ENCODE results near the gene NUP93.
"Not testable (repeated sequence)": the region's sequence is repeated elsewhere in the genome, so short reads cannot be mapped to it uniquely, and the experiment has no call there.

The NUP93 gene

DNA sequence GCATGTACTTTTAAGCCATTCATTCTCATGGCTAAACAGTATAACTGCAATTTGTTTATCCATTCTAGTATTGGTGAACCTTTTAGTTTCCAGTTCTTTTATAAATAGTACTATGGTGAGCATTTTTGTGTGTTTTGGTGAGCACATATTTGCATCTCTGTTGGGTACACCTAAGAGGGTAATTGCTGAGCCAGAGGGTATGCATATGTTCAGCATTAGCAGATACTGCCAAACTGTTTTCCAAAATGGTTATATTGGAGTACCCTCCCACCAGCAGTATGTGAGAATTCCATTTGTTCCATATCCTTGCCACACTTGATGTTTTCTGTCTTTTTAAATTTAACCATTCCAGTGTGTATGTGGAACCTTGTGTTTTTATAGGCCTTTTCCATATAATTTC lies 81.0 kb downstream of the NUP93 start:
- in situ Hi-C loops (cut with MboI; ENCODE audit: low sequenced_read_pairs): no loop called here
- peaks cover 12% of the 10 kb centered on the region for H3K36me3 ChIP-seq (replicated peaks)

DNA sequence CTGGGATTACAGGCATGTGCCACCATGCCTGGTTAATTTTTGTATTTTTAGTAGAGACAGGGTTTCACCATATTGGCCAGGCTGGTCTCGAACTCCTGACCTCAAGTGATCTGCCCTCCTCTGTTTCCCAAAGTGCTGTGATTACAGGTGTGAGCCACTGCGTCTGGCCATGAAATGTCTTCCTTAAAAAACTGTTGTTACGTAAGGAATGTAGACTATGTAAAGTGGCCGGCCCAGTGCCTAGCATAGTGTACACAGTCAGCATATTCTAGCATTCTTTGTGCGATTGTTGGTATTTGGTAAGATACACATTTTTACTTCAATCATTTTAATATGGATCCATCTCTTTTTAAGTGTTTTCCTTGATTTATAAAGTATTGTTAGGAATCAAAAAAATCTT lies 81.7 kb downstream of the NUP93 start:
- peaks cover 26% of the 10 kb centered on the region for H3K4me1 ChIP-seq
- H3K27me3 ChIP-seq (ENCODE audit: low read depth); H3K4me3 ChIP-seq; DNase-seq (ENCODE audit: low spot score in 2 of 2); H3K36me3 ChIP-seq (replicated peaks); H3K9me3 ChIP-seq; in situ Hi-C loops (cut with MboI; ENCODE audit: low sequenced_read_pairs): not testable (repeated sequence)

More for the DNA sequence above, 81.0 kb downstream of the NUP93 start:
- no peaks in the 10 kb centered on the region for H3K27me3 ChIP-seq (ENCODE audit: low read depth)
- no peak for DNase-seq (ENCODE audit: low spot score in 2 of 2)
- H3K4me3 ChIP-seq: no peak overlapping the region
- H3K9me3 ChIP-seq: no peaks in the 10 kb centered on the region
- peaks cover 26% of the 10 kb centered on the region for H3K4me1 ChIP-seq

DNA sequence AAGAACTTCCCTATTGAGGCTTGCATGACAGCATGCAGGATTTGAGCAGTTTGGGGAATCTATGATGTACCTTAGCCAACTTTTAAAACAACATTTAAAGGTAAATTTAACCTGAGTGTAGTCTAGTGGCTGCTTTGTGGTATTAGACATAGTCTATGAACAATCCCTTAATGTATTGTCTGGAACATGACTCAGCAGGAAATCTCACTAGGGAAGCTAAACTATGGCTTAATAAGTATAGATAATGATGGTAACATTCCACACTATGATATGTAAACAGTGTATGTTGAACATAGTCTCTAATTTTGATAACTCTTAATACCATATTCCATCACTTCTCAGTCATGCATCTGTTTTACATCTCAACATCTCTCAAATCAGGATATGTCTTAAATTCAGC lies 83.0 kb downstream of the NUP93 start:
- no peaks in the 10 kb centered on the region for H3K36me3 ChIP-seq (replicated peaks)
- H3K4me3 ChIP-seq: no peak overlapping the region
- H3K4me1 ChIP-seq: peaks cover 26% of the 10 kb centered on the region
- H3K9me3 ChIP-seq: no peaks in the 10 kb centered on the region
- in situ Hi-C loops (cut with MboI; ENCODE audit: low sequenced_read_pairs): no loop called here
- no peaks in the 10 kb centered on the region for H3K27me3 ChIP-seq (ENCODE audit: low read depth)
- no peak for DNase-seq (ENCODE audit: low spot score in 2 of 2)

DNA sequence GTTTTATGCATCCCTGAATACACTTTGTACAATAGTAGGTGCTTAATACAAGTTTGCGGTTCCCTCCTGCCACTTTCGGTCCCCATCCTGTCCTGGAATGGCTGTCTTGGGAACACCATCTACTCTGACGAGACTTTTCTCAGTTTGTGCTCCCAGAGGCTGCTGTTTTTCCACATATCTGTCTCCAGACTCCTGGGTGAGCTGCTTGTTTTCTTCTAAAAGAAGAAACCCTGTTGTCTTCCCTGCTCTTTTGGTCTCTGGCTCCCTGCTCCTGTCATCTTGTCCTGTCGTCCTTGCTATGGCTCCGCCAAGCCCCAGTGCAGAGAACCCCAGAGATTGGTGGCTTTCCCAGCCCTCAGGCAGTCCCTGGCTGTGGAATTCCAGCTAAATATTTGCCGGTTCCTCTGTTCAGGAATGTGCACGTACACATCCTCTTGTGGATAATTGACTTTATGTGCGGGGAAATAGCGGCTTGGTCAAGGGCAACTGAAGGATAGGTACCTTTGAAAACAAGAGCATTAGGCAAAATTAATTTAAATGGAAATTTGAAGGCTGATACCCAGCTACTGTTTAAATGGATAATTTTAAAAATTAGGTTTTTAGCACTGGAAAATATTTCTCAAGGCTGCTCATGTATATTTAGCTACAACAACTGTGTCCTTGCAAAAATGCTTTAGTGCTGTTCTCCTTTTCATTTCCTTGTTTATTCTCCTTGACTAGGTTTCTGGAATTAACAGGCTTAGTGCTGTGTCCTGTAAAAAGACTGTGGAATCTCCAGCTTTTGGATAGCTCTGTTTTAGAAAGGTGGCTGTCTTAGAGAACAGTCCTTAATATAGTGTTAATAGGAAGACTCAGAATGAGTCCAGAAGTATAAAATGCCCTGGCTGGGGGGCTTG lies 84.9 kb downstream of the NUP93 start:
- no peaks in the 10 kb centered on the region for H3K27me3 ChIP-seq (ENCODE audit: low read depth)
- H3K4me3 ChIP-seq: no peak overlapping the region
- H3K9me3 ChIP-seq: no peaks in the 10 kb centered on the region
- peak; percentile 39 to 73 for DNase-seq (ENCODE audit: low spot score in 2 of 2)
- peaks cover 31% of the 10 kb centered on the region for H3K4me1 ChIP-seq
- no peaks in the 10 kb centered on the region for H3K36me3 ChIP-seq (replicated peaks)
- in situ Hi-C loops (cut with MboI; ENCODE audit: low sequenced_read_pairs): no loop called here

DNA sequence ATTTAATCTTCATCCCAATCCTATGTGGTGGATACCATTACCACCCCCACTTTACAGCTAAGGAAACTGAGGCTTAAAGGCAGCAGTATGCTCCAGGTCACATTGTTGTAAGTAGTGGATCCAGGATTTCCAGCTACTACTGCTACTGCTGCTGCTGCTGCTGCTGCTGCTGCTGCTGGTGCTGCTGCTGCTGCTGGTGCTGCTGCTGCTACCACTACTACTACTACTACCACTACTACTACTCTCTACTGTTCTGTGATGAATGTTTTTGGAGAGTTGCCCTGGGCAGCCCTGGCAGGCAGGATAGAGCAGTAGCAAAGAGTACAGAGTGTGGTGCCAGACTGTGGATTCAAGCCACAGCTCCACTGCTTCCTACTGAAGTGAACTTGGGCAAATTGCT lies 85.8 kb downstream of the NUP93 start:
- H3K4me1 ChIP-seq: peaks cover 31% of the 10 kb centered on the region
- no peaks in the 10 kb centered on the region for H3K36me3 ChIP-seq (replicated peaks)
- no peaks in the 10 kb centered on the region for H3K9me3 ChIP-seq
- no peak overlapping the region for H3K4me3 ChIP-seq
- no peak for DNase-seq (ENCODE audit: low spot score in 2 of 2)
- in situ Hi-C loops (cut with MboI; ENCODE audit: low sequenced_read_pairs): no loop called here
- no peaks in the 10 kb centered on the region for H3K27me3 ChIP-seq (ENCODE audit: low read depth)

DNA sequence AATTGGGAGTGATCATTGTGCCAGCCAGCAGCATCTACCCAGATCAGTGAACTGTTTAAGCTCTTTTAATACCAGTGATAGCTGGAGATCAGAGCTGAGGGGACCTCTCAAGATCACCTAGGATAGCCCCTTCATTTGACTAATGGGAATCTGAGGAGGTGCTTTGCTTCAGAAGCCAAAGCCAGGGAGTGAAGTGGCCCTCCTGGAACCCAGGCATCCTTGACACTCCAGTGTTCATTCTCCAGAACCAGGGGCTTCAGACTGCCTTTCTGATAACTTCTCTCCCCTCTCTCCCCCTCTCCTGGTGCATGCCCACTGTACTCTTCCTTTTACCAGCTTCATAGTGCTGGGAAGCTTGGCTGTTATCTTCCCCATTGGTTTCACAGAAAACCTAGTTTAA lies 87.1 kb downstream of the NUP93 start:
- no peak overlapping the region for H3K4me3 ChIP-seq
- no peaks in the 10 kb centered on the region for H3K27me3 ChIP-seq (ENCODE audit: low read depth)
- no peak for DNase-seq (ENCODE audit: low spot score in 2 of 2)
- in situ Hi-C loops (cut with MboI; ENCODE audit: low sequenced_read_pairs): no loop called here
- H3K4me1 ChIP-seq: peaks cover 26% of the 10 kb centered on the region
- H3K9me3 ChIP-seq: no peaks in the 10 kb centered on the region
- H3K36me3 ChIP-seq (replicated peaks): no peaks in the 10 kb centered on the region

DNA sequence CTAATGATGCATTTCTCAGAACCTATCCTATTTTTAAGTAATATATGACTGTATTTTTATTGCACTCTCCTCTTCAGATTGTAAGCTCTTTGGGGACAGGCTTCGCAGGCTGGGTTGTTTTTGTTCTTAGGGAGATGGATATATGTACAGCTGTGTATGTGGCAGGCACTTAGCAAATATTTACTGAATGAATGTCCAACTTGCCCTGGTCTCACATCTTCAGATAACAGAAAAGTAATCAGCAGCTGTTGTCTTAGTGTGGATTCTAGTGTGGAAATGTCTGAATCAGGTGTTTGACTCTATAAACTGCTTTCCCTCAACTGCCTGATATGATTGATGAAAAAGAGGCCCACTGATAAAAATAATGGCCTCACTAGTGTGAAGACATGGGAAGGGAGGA lies 88.0 kb downstream of the NUP93 start:
- in situ Hi-C loops (cut with MboI; ENCODE audit: low sequenced_read_pairs): no loop called here
- Histone ChIP-seq H3K4me3 (no peak overlapping the region), H3K36me3 (replicated peaks) (no peaks in the 10 kb centered on the region), H3K27me3 (ENCODE audit: low read depth) (no peaks in the 10 kb centered on the region), H3K4me1 (peaks cover 26% of the 10 kb centered on the region), H3K9me3 (no peaks in the 10 kb centered on the region)
- DNase-seq (ENCODE audit: low spot score in 2 of 2): no peak

DNA sequence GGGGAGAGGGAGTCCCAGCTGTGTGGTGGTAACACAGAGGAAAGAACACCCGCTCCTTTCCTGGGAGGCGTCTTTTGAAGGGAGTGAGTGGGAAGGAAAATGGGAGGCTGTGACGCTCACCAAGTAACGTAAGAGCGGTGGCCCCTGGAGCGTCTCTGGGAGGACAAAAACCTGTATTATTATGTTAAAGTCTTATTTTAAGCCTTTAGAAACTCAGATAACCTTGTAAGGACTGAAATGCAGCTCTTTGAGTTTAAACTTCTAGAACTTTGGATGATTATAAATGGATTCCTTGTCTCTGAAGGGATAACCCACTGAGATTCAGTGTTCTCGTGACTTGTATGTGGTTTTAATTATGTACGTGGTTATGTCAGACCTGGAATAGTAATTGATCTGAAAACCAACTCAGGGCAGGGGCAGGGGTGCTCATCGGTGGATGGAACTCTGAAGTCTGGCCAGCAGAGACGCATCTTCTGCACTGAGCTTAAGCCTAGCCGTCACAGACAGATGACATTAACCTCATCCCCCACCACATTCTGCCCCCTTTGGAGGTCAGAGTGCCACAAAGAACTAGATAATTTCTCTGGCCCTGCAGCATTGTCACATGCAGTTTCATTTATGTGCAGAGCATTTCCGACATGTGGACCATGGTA lies 93.3 kb downstream of the NUP93 start:
- no peaks in the 10 kb centered on the region for H3K27me3 ChIP-seq (ENCODE audit: low read depth)
- peaks cover 16% of the 10 kb centered on the region for H3K36me3 ChIP-seq (replicated peaks)
- H3K4me3 ChIP-seq: no peak overlapping the region
- no peaks in the 10 kb centered on the region for H3K9me3 ChIP-seq
- peak; percentile 80 to 92 for DNase-seq (ENCODE audit: low spot score in 2 of 2)
- peaks cover 25% of the 10 kb centered on the region for H3K4me1 ChIP-seq
- in situ Hi-C loops (cut with MboI; ENCODE audit: low sequenced_read_pairs): no loop called here

DNA sequence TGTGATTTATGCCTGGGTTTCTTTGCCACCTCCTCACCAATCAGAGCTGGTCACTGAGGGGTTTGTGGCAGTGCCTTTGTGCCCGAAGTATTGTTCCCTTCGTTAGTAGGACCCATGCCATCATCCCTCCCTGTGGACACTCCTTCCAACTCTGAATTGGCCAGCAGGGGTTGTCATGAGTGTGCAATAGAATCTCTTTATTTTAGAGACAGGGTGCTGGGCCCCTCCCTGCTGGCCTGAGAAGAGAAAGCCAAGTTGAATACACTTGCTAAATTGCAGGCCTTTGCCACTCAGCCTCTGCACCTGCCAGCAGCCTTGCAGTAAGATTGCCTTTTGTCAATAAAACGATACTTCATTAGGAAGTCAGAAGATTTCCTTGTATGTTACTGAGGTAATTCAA lies 94.4 kb downstream of the NUP93 start:
- Histone ChIP-seq H3K27me3 (ENCODE audit: low read depth) (no peaks in the 10 kb centered on the region), H3K4me3 (no peak overlapping the region), H3K36me3 (replicated peaks) (peaks cover 24% of the 10 kb centered on the region), H3K9me3 (no peaks in the 10 kb centered on the region), H3K4me1 (peaks cover 21% of the 10 kb centered on the region)
- DNase-seq (ENCODE audit: low spot score in 2 of 2): peak; percentile 75 to 80
- in situ Hi-C loops (cut with MboI; ENCODE audit: low sequenced_read_pairs): no loop called here

DNA sequence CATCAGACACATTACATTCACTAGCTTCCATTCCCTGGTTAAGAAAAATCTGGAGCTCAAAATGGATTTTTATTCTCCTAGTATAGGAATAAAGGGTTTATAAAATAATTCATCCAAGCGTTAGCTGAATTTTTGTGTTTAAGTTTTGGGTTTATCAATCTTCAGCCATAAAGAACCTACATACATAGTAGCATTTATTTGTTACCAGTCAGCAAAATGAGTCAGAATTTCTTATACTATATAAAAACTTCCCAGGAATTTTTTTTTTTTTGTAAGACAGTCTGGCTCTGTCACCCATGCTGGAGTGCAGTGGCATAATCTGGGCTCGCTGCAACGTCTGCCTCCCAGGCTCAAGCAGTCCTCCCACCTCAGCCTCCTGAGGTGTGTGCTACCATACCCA lies 94.9 kb downstream of the NUP93 start:
- H3K36me3 ChIP-seq (replicated peaks): peaks cover 26% of the 10 kb centered on the region
- no peaks in the 10 kb centered on the region for H3K9me3 ChIP-seq

DNA sequence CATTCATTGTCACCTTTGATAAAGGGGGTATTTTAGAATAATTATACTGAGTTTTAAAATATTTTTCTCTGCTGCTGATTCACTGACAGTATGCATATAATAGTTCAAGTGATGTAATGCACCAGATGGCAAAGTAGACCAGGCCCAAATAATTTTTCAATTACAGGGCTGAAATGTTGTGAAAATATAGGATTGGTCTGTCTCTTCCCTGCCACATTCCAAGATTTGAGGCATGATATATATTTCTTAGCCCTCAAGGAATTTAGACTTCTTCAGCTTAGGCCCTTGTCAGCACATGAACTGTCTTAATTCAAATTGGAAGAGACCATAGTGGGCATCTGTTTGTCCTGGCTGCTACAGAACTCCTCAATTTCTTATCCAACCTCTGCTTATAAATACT lies 95.9 kb downstream of the NUP93 start:
- in situ Hi-C loops (cut with MboI; ENCODE audit: low sequenced_read_pairs): no loop called here
- no peak for DNase-seq (ENCODE audit: low spot score in 2 of 2)
- peaks cover 32% of the 10 kb centered on the region for H3K36me3 ChIP-seq (replicated peaks)

More for the DNA sequence above, 94.9 kb downstream of the NUP93 start:
- peaks cover 21% of the 10 kb centered on the region for H3K4me1 ChIP-seq
- no peaks in the 10 kb centered on the region for H3K27me3 ChIP-seq (ENCODE audit: low read depth)
- no peak for DNase-seq (ENCODE audit: low spot score in 2 of 2)
- in situ Hi-C loops (cut with MboI; ENCODE audit: low sequenced_read_pairs): no loop called here
- no peak overlapping the region for H3K4me3 ChIP-seq

DNA sequence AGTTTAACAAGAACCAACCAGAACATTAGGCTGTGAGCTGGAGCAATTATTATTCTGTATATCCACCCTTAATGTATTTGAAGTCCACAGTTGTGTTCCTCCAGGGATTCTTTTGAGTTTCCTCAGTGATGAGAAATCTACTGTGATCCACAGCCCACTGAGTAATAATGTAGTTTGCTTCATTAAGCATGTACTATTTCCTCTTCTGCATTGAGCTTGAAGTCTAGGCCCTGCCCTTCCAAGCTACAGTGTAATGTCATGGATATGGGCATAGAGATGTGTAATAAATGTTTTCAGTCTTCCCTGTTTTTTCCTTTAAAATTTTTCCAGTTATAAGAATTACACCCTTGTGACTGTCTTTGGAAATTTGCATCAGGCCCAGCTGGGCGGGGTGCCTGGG lies 98.7 kb downstream of the NUP93 start:
- Histone ChIP-seq H3K4me1 (peaks cover 10% of the 10 kb centered on the region), H3K27me3 (ENCODE audit: low read depth) (no peaks in the 10 kb centered on the region), H3K4me3 (no peak overlapping the region), H3K36me3 (replicated peaks) (peaks cover 49% of the 10 kb centered on the region), H3K9me3 (no peaks in the 10 kb centered on the region)
- in situ Hi-C loops (cut with MboI; ENCODE audit: low sequenced_read_pairs): no loop called here
- no peak for DNase-seq (ENCODE audit: low spot score in 2 of 2)

More for the DNA sequence above, 95.9 kb downstream of the NUP93 start:
- H3K9me3 ChIP-seq: no peaks in the 10 kb centered on the region
- no peak overlapping the region for H3K4me3 ChIP-seq
- peaks cover 21% of the 10 kb centered on the region for H3K4me1 ChIP-seq
- no peaks in the 10 kb centered on the region for H3K27me3 ChIP-seq (ENCODE audit: low read depth)

DNA sequence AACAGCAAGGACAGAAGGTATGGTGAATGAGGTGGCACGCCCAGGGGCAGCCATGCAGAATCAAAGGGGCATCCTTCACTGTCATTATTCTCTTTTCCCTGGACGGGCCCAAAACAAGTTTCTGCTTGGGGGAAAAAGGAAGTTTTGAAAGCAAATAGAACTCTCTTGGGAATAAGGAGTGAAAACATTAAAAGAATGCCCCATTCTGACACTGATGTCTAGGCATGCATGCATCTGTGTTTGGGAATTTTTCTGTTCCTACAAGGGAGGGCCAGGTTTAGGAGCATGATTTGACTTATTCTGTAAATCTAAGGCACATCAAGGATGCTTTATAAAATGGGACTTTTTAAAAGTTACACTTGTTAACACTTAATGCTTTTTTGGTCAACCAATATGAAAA lies 100.7 kb downstream of the NUP93 start:
- no peaks in the 10 kb centered on the region for H3K4me1 ChIP-seq
- no peak for DNase-seq (ENCODE audit: low spot score in 2 of 2)
- no peaks in the 10 kb centered on the region for H3K9me3 ChIP-seq
- H3K4me3 ChIP-seq: no peak overlapping the region
- H3K36me3 ChIP-seq (replicated peaks): peaks cover 63% of the 10 kb centered on the region
- in situ Hi-C loops (cut with MboI; ENCODE audit: low sequenced_read_pairs): no loop called here
- no peaks in the 10 kb centered on the region for H3K27me3 ChIP-seq (ENCODE audit: low read depth)

DNA sequence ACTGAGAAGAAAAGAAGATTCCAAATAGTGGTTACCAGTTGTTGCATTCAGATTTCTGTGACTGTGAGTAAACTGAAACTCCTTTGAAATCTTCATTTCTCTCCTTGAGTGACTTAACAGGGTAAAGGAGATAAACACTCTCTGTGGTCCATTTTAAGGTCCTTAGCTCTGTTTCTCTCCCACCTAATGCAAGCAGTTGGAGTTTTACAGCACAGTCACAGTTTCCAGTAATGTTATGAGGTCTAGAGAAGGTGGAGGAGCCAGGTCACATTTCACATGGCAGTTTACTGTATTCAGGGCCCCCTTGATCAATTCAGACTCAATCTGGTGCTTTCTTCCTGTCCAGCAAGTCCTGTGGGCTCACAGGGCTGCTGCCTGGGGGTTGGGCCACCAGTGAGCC lies 102.8 kb downstream of the NUP93 start:
- Histone ChIP-seq H3K36me3 (replicated peaks) (peaks cover 64% of the 10 kb centered on the region), H3K27me3 (ENCODE audit: low read depth) (no peaks in the 10 kb centered on the region), H3K9me3 (no peaks in the 10 kb centered on the region), H3K4me3 (no peak overlapping the region), H3K4me1 (peaks cover 8% of the 10 kb centered on the region)
- DNase-seq (ENCODE audit: low spot score in 2 of 2): no peak
- in situ Hi-C loops (cut with MboI; ENCODE audit: low sequenced_read_pairs): no loop called here
